Retinal pigment epithelial cell (primary cell): ENCODE results near the gene KCNAB1.
A peak's percentile ranks its signal among the peaks of the same experiment; 100 is the strongest.
"Not testable (repeated sequence)": the region's sequence is repeated elsewhere in the genome, so short reads cannot be mapped to it uniquely, and the experiment has no call there.

Experiments used
- DNase-seq: peaks from one replicate; pipeline ENCODE4 v3.0.0-alpha.2; 2010; ENCODE audit warnings: low read depth
- H3K4me3 ChIP-seq: 2 replicates; pipeline ENCODE4 v1.5.1; 2011; ENCODE audit warnings: mild to moderate bottlenecking, low read length, control low read depth, moderate library complexity
- TF ChIP-seq, protein P1 (sequence below): conservative IDR thresholded peaks from 2 replicates; pipeline ENCODE4 v1.5.1; 2011; ENCODE audit warnings: low read depth, low read length, control low read depth, inconsistent platforms

Gene KCNAB1

DNA sequence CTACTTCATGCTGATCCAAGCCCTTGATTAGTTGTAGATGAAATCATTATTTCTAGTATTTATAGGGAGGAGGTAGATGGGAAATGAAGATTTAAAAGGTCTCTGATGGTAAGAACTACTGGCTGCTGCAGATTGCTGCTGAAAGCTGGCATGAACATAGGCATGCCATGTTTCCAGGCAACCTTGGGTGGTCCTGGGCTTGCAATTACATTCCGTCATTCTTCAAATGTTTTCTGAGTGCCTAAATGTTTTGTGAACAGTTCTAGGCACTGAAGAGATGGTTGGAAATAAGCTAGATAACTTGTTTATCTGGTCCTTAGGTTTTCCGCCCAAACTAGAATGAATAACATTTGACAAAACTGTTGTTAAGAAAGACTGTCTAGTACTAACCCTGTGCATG, 95.8 kb downstream of the KCNAB1 start:
- TF ChIP-seq, protein P1, sequence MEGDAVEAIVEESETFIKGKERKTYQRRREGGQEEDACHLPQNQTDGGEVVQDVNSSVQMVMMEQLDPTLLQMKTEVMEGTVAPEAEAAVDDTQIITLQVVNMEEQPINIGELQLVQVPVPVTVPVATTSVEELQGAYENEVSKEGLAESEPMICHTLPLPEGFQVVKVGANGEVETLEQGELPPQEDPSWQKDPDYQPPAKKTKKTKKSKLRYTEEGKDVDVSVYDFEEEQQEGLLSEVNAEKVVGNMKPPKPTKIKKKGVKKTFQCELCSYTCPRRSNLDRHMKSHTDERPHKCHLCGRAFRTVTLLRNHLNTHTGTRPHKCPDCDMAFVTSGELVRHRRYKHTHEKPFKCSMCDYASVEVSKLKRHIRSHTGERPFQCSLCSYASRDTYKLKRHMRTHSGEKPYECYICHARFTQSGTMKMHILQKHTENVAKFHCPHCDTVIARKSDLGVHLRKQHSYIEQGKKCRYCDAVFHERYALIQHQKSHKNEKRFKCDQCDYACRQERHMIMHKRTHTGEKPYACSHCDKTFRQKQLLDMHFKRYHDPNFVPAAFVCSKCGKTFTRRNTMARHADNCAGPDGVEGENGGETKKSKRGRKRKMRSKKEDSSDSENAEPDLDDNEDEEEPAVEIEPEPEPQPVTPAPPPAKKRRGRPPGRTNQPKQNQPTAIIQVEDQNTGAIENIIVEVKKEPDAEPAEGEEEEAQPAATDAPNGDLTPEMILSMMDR, result no peak
- no peak overlapping the region for H3K4me3 ChIP-seq
- DNase-seq, result no peak

DNA sequence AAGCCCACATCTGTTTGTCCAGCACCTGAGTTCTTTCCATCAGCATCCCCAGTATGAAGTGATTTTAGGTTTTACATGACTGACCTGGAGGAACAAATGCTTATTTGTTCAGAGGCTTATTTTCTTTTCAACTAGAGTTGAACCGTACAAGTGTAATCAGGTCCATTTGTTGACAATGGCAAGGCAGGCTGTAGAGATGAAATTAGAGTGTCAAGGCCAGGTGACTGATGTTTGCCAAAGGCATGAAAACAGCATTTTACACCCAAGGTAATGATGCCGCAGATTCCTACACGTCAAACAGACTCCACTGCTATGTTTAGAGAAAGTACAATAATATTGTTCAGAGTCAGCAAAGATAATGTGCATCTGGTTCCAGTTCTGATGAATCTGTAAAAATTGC, 96.5 kb downstream of the KCNAB1 start:
- no peak overlapping the region for H3K4me3 ChIP-seq
- no peak for DNase-seq
- TF ChIP-seq, protein P1, result no peak

DNA sequence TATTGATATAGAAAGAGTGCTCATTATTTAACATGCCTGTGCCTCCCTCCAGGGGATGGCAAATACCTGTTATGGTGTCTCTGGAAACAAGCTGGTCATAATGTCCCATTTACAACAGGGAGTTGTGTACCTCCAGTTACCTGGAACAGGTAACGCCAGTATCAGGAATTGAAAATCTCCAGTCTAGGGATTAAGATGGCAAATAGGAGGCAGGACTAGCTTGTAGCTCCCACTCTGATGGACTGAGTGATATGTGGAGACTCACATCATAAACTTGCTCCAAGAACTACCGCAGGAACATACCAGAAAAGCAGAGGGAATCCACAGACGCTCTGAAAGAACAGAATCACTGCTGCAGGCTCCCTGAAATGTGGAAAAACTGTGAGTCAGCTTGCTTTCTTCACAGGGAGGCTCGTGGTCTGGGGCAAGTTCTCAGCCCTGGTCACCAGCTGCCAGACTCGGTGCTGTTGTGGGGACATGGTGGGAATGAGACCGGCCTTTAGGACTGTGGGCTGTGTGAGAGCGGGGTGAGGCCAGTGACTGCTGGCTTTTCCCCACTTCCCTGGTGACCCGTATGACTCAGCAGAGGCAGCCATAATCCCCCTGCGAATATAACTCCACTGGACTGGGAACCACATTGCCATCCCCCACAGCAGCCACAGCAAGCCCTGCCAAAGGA, 97.4 kb downstream of the KCNAB1 start:
- no peak overlapping the region for H3K4me3 ChIP-seq
- TF ChIP-seq, protein P1, result no peak
- DNase-seq, result peak; percentile 85

DNA sequence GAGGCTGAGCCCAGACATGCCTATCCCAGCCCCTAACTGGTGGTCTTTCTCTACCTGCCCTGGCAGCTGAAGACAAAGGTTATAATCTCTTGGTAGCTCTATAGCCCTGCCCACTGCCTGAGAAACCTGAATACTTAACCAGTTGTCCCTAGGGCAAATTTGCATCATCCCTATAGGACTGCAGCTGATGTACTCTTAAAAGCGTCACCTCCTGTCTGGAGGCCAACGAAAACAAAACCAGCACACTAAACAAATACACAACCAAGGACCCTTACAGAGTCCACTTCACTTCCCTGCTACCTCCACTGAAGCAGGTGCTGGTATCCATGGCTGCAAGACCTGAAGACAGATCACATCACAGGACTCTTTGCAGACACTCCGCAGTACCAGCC, 98.0 kb downstream of the KCNAB1 start:
- TF ChIP-seq, protein P1, result no peak
- H3K4me3 ChIP-seq, result no peak overlapping the region
- DNase-seq, result no peak

DNA sequence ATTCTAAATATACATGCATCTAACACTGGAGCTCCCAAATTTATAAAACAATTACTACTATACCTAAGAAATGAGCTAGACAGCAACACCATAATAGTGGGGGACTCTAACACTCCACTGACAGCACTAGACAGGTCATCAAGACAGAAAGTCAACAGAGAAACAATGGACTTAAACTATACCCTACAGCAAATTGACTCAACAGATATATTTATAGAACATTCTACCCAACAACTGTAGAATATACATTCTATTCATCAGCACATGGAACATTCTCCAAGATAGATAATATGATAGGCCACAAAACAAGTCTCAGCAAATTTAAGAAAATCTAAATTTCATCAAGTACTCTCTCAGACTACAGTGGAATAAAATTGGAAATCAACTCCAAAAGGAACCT, 102.0 kb downstream of the KCNAB1 start:
- not testable (repeated sequence) for H3K4me3 ChIP-seq, DNase-seq

DNA sequence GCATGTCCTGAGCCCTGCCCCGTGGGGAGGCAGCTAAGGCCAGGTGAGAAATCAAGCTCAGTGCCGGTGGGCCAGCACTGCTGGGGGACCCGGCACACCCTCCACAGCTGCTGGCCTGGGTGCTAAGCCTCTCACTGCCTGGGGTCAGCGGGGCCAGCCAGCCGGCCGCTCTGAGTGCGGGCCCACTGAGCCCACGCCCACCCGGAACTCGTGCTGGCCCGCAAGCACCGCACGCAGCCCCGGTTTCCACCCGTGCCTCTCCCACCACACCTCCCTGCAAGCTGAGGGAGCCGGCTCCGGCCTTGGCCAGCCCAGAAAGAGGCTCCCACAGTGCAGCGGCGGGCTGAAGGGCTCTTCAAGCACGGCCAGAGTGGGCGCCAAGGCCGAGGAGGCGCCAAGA, 103.7 kb downstream of the KCNAB1 start:
- DNase-seq, H3K4me3 ChIP-seq: not testable (repeated sequence)

DNA sequence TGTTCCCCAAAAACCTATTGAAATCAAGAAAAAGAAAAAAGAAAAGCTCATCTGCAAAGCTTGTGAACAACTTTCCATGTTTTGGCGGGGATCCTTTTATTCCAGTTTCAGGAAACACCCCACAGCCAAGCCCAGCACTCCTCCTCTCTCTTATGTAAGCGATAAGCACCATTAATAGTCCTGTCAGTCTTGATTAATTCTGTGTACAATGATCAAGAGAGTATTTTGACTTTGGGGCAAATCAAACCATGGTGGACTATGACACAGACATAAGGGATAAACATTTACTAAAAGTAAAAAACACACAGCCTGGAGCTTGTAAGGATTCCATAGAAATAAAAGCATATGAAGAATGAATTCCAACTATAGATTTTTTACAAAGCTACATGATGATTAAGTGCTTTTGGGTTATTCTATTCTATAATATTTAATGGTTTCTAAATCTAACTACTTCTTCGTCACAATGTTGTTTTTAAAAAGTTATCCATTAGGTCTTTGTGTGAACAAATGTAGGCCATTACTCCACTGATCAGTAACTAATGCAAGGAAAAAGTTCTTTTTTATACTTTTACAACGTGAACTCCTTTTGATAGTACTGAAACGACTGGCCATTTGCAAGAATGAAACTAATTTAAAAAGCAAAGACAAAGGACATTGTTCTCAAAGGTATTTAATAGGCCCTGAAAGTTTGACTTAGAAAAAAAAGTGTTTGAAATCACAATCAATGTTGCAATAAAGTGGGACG, 106.5 kb downstream of the KCNAB1 start:
- H3K4me3 ChIP-seq, result no peak overlapping the region
- DNase-seq, result no peak
- TF ChIP-seq, protein P1, result no peak

DNA sequence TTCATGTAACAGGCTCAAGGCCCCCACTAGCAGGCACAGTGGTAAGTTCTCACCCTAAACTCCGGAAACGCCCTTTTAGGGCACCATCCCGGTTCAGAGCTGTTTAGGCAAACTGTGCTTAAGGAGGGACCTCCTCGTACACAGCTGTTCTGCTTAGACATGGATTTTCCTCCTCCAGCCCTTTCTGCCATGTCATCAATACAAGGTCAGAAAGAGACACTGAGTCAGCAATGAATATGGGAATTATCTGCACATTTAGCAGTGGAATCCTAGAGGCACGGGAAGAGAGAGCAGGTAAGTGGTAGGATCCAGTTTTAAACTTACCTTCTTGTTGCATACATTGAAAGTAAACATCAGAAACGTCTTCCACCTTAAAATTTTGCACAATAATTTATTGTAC, 107.3 kb downstream of the KCNAB1 start:
- TF ChIP-seq, protein P1, result no peak
- no peak for DNase-seq
- H3K4me3 ChIP-seq, result no peak overlapping the region
